ENCODE results near the gene PACRG.

The PACRG gene

DNA sequence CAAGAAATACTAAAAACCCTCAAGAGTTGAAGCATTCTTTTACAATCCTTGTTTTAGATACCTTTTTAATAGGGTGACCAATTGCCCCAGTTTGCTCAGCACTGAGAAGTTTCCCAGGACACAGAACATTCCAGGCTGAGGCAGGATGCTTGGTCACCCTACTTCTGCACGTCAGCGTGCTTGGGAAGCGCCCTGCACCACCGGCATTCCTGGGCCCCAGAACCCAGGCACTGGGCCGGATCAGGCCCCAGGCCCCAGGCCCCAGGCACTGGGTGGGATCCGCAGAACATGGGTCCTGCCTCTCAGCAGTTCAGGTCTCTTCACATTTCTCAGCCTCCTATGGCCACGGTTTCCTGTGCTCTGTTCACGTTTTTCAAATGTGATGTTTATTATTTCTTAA, 472.9 kb downstream of the PACRG start:
- no peak for DNase-seq (ENCODE audit: low read depth)

DNA sequence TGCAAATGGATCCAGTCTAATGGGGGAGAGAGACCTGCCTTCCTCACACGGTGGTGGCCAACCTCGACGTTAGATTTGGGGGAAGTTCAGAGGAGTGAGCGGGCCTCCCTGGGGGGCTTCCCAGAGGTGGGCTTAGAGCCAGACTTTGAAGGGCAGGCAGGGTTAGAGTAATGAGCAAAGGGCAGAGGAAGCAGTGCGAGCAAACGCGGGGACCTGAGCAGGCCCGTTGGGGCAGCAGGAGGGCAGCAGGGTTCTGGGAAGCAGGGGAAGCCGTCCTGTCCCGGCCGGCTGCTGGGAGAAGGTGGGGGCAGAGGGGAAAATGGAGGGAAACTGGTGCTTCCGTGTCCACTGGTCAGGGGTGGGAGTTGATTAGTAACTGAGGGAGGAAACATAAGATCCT, 474.1 kb downstream of the PACRG start:
- no peak for DNase-seq (ENCODE audit: low read depth)

DNA sequence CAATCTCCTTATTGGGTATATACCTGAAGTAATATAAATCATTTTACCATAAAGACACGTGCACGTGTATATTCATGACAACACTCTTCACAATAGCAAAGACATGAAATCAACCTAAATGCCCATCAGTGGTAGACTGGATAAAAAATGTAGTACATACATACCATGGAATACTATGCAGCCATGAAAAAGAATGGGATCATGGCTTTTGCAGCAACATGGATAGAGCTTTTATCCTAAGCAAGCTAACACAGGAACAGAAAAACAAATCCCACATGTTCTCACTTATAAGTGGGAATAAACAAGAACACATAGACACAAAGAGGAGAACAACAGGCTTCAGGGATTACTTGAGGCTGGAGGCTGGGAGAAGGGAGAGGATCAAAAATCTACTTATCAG, 478.4 kb downstream of the PACRG start:
- DNase-seq (ENCODE audit: low read depth) = no peak

GRCh38 chr6:163207431-163208383, 479.9 kb downstream of the PACRG start:
- no peak for DNase-seq (ENCODE audit: low read depth)

DNA sequence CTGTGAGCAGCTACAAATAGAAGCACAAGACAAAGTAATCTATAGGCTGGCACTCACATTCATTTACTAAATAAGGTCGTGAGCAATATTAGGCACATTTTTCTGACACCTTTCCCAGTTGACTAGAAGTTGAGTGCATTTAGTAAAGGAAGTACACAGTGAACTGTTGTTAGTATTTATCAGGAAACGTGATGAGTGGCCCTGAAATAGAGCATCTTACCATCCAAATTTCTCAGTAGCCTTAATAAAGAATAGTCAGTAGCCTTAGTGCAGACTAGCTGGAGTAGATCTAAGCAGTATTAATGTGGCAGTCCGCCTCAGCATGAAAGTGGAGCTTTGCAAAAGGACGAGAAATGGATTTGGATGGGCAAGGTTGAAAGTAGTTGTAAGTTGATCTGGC, 481.2 kb downstream of the PACRG start:
- DNase-seq (ENCODE audit: low read depth) = no peak

DNA sequence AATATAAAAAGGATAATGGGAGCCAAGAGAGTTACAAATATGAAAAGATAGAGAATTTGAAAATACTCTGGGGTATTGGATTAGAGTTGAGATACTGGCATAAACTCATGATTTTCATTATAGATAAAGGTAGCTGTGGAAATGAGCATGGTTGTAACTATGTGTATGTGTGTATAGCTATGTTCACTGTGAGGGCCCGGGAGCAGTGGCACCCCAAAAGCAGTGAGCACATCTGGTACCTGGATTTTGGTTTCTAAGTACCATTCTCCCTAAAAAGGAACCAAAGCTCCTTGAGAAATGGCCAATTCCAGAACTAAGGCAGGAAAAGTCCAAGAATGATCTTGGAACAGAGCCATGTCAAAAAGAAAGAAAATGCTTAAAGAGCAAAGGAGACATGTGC, 484.3 kb downstream of the PACRG start:
- no peak for DNase-seq (ENCODE audit: low read depth)

DNA sequence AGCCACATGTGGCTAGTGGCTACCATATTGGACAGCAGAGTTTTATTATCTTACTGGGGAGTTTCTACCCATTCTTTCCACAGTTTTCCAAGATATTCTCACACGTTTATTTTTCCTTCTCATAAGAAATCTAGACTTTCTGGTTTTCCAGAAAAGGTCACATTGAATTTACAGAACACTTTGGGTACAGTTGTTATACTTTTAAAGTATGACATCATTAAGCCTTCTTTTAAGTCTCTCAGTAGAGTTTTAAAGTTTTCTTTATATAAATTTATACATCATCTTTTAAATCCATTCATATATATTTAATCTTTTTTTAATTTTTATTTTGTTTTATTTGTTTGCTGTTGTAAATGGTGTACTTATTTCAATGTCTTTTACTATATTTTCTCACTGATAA, 486.5 kb downstream of the PACRG start:
- no peak for DNase-seq (ENCODE audit: low read depth)

DNA sequence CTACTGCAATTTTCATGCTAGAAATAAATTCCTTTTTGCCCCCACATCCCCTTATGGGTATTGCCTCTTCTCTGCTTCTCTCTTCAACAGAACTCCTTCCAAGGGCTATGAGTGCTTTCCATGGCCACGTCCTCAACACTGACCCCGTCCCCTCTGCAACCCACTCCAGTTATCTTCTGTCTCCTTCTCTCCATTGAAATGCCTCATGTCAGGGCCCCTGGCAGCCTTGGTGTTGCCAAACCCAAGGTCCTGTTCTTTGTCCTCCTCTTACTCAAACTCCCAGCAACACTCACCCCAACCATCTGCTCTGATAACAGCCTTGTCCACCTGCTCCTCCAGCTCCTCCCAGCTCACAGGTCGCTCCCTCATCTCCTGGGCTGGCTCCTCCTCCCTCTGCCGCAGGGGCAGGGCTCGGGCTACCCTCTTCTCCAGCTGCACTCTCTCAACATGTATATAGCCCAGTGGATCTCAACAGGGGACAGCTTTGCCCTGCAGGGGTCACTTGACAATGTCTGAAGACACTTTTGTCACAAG, 490.7 kb downstream of the PACRG start:
- no peak for DNase-seq (ENCODE audit: low read depth)

GRCh38 chr6:163226181-163226835, 498.5 kb downstream of the PACRG start:
- DNase-seq (ENCODE audit: low read depth) = no peak

DNA sequence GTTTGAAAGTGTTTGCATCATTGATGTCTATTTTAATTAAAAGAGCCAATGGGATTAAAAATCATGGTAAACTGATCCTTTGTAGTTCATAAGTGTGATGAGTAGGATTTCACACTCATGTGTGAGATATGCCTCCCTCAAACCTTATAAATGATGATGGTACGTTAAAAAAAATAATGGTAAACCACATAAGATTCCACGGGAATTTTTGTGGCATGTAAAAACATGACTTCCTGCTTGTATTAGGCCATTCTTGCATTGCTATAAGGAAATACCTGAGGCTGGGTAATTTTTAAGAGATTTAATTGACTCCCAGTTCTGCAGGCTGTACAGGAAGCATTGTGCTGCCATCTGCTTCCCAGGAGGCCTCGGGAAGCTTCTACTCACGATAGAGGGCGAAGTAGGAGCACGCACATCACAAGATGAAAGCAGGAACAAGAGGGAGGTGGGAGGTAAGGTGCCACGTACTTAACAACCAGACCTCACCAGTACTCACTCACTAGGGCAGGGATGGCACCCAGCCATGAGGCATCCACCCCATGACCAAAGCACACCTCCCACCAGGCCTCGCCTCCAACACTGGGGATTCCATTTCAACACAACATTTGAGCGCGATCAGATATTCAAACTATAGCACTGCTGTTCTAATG, 499.2 kb downstream of the PACRG start:
- no peak for DNase-seq (ENCODE audit: low read depth)

GRCh38 chr6:163228041-163228440, 500.3 kb downstream of the PACRG start:
- DNase-seq (ENCODE audit: low read depth) = no peak

DNA sequence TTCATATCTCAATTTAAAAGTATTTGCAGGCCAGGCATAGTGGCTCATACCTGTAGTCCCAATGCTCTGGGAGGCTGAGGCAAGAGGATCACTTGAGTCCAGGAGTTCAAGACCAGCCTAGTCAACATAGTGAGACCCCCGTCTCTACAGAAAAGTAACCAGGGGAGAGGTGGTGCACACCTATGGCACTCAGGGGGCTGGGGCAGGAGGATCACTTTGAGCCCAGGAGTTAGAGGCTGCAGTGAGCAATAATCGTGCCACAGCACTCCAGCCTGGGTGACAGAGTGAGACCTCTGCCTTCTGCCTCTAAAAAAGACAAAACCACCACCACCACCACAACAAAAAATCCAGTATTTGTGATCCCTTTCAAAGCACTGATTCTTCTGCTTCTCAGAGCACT, 501.3 kb downstream of the PACRG start:
- DNase-seq (ENCODE audit: low read depth) = no peak

DNA sequence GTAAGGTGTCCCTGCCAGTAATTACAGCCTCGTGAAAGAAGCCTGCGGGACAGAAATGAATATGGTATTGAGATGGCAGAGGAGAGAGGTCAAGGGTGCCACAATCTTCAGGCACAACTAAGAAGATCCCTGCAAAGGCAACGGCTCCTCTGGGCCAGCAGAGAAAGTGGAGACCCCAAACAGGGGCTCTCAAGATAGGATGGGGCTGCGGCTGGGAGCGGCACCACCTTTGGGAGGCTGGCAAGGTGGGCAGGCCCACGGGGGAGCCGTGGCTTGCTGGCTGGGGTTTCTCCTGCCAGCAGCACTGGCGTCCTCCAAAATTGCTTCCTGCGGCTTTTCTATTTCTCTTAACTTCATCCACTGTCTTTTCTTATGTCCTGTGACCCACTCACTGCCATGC, 503.1 kb downstream of the PACRG start:
- DNase-seq (ENCODE audit: low read depth) = no peak

DNA sequence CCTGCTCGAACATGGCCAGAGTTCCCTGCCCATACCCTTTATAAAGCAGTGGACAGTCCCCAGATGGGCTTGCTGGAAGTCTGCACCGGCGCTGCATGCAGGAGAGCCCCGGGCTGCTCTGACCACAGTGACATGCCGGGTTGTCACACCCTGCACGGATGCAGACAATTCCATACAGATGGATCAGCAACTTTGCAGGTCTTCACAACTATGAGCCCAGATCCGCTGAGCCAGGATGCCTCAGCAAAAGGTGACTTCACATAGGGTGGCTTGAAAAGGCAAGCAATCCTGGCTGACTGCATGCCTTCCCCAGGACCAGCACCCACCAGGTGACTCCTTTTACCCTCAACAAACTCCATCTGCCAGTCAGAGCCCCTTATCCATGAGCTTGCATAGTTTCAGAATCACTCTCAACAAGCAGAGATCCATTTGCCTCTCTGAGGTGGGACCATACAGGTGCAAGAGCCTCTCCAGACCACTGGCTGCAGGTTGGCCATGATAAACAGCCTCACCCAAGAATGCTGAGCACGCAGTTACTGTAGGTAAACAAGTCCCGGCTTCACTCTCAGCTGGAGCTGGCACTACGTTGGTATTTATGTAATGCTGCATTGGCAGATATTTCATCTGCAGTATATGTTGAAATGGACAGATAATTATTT, 503.7 kb downstream of the PACRG start:
- DNase-seq (ENCODE audit: low read depth) = no peak

DNA sequence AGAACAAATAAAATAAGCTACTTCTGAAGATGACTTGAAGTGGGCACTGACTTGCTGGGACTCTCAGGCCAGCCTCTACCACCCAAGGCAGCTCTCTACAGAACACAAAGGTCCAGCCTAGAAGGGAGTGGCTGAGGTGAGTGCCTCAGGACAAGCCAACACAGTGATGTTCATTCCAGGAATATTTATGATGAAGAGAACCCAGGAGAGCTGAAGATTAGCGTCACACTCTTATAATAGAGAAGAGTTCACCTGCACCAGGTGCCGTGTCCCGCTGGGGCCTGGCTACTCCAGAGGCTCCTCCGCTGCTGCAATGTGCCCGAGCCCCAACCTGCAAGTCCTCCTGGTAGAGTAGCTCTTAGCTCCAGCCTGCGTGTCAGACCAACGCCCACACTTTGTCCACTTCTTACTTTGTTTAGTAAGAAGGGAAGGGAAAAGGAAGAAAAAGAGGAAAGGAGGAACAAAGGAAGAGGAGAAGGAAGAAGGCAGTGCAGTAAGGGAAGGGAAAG, 504.3 kb downstream of the PACRG start:
- no peak for DNase-seq (ENCODE audit: low read depth)

DNA sequence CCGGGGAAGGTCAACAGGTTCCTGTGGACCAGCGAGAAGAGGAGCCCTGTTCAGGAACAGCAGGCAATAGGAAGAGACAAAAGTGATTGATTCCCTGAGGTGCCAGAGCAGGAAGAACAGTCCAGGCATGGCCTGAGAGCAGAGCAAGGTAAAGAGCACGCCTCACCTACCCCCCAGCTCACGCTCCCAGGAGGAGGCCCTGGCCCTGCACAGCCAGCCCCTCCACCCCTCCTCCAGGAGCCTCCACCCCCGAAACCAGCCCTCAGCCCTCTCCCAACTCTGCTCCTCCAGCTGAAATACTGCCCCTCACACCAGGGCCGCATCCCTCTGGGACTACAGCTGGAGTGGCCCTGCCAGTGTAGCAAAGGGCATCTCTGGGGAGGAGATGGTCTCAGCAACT, 504.9 kb downstream of the PACRG start:
- DNase-seq (ENCODE audit: low read depth) = no peak

GRCh38 chr6:163237110-163237509, 509.3 kb downstream of the PACRG start:
- no peak for DNase-seq (ENCODE audit: low read depth)

GRCh38 chr6:163239572-163240340, 512.0 kb downstream of the PACRG start:
- DNase-seq (ENCODE audit: low read depth) = no peak

- no peak for DNase-seq (ENCODE audit: low read depth)
These were observed 512.8 kb downstream of the PACRG start for GRCh38 chr6:163240556-163240955.

DNA sequence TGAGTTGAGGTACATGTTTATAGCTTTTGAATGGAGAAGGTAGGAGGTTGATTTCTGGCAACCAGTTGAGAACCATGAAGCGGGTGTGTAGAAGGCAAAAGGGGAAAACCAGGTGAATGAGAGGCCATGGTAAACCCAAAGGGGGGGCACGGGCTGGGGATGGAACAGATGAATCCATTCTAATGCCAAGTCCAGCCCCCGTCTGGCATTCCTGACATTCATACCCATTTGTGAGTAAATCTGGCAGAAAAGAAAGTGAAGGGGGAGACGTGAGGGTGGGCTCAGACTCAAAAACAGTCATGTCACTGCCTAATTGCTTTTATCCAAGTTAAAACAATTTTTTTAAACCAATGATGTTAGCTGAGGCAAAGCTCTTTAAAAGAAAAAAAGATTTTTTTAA, 513.9 kb downstream of the PACRG start:
- no peak for DNase-seq (ENCODE audit: low read depth)

- no peak for DNase-seq (ENCODE audit: low read depth)
These were observed 515.3 kb downstream of the PACRG start for GRCh38 chr6:163243083-163243482.

All from activated T-helper 1 cell treated with Interleukin-2 at 50 U/mL for 16 hours (primary cell).